Progenitor cell of endocrine pancreas (in vitro differentiated cells): ENCODE results near the gene CABS1. TPM values are rescaled to one million over a fixed set of nuclear protein-coding genes. Genes with fewer than 3 reads are reported as not detected.

Experiments
- DNase-seq: peaks from one replicate; pipeline ENCODE4 v3.0.0; 2021; ENCODE audit warnings: low spot score; ENCODE audit not compliant: unreplicated experiment
- H3K27ac Mint-ChIP-seq: 2 replicates; pipeline ENCODE4 v1.8.0; 2021; ENCODE audit warnings: mild to moderate bottlenecking, moderate library complexity, mixed read lengths
- H3K27me3 Mint-ChIP-seq: 2 replicates; pipeline ENCODE4 v1.8.0; 2021; ENCODE audit warnings: mixed read lengths
- H3K36me3 Mint-ChIP-seq: 2 replicates; pipeline ENCODE4 v1.8.0; 2022; ENCODE audit warnings: mixed read lengths; ENCODE audit not compliant: insufficient read depth
- H3K4me1 Mint-ChIP-seq: 2 replicates; pipeline ENCODE4 v1.8.0; 2021; ENCODE audit warnings: low read depth, mixed read lengths
- H3K4me3 Mint-ChIP-seq: 2 replicates; pipeline ENCODE4 v1.8.0; 2021; ENCODE audit warnings: low read depth, mild to moderate bottlenecking, moderate library complexity, mixed read lengths
- H3K9me3 Mint-ChIP-seq: 2 replicates; pipeline ENCODE4 v1.8.0; 2021; ENCODE audit warnings: low read depth, mixed read lengths
- CTCF ChIP-seq: fragments of 200-600 bp; sonication (generic); IDR thresholded peaks from one replicate; pipeline ENCODE4 v1.5.0; 2021; ENCODE audit warnings: antibody characterized with exemption, mild to moderate bottlenecking; ENCODE audit not compliant: unreplicated experiment
- long read RNA-seq: library from polyadenylated mRNA; unstranded; transcript quantifications from one replicate; pipeline ENCODE4 v2.0.0, GENCODE V29; 2020
- total RNA-seq: library from RNA; stranded (reverse); gene quantifications from 2 replicates; pipeline ENCODE4 v1.2.1, GENCODE V29; 2021

The CABS1 gene
- total RNA-seq = not detected in 2 replicates
- long read RNA-seq = 0 reads

DNA sequence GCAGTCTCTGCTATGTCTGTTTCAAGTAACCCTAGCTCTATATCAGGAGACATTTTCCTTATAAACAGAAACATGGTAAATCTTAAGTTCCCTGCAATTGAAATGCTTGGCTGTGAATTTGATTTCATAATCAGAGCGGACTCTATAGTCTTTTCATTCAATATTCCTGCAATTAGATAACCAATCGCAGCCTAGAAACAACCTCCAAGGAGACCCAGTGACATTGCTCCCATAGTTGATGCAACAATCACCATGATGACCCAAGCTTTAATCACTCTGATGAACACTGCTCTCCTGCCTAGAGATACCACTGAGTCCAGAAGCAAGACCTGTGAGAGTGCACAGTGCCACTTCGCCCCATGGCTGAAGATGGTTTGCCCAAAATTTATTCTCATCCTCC, at the start of gene CABS1:
Gene CABS1, plus strand, starts transcription at position 301 of the 400 bp plus-strand sequence. Its CDS starts 59 bp downstream, at position 360.
- H3K27me3 Mint-ChIP-seq = no peaks in the 10 kb centered on the region
- DNase-seq = no peak
- no peaks in the 10 kb centered on the region for H3K9me3 Mint-ChIP-seq
- no peak within 1 kb of the TSS for H3K27ac Mint-ChIP-seq
- H3K36me3 Mint-ChIP-seq = no peaks in the 10 kb centered on the region
- no peak within 1 kb of the TSS for H3K4me3 Mint-ChIP-seq
- H3K4me1 Mint-ChIP-seq = no peaks in the 10 kb centered on the region
- TF ChIP-seq CTCF = no peak

DNA sequence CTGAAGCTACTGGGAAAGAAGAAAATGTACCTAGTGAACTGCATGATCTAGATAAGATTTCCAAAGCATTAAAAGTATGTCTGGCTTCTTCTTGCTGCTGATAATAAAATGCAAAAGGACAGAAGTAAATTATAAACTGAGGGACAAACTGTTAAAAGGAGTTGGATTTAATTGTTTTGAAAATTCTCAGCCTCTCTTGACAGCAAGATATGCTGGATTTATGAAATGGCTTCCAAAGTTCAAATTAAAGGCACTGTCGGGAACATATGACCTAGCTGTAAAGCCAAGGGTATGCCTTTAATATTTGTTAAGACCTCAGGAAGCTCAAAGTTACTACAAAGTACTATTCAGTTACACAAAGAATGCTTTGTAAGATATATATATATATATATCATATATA, 46.1 kb upstream of the CABS1 start:
- no peak overlapping the region for H3K27ac Mint-ChIP-seq
- H3K36me3 Mint-ChIP-seq = no peaks in the 10 kb centered on the region
- no peak overlapping the region for H3K4me3 Mint-ChIP-seq
- TF ChIP-seq CTCF = no peak
- H3K9me3 Mint-ChIP-seq = no peaks in the 10 kb centered on the region
- H3K27me3 Mint-ChIP-seq = no peaks in the 10 kb centered on the region
- no peak for DNase-seq
- H3K4me1 Mint-ChIP-seq = no peaks in the 10 kb centered on the region

GRCh38 chr4:70291341-70291740, 43.4 kb upstream of the CABS1 start:
- DNase-seq = no peak
- no peaks in the 10 kb centered on the region for H3K27me3 Mint-ChIP-seq
- no peak overlapping the region for H3K27ac Mint-ChIP-seq
- no peak overlapping the region for H3K4me3 Mint-ChIP-seq
- no peak for TF ChIP-seq CTCF
- H3K4me1 Mint-ChIP-seq = no peaks in the 10 kb centered on the region
- H3K9me3 Mint-ChIP-seq = no peaks in the 10 kb centered on the region
- no peaks in the 10 kb centered on the region for H3K36me3 Mint-ChIP-seq

DNA sequence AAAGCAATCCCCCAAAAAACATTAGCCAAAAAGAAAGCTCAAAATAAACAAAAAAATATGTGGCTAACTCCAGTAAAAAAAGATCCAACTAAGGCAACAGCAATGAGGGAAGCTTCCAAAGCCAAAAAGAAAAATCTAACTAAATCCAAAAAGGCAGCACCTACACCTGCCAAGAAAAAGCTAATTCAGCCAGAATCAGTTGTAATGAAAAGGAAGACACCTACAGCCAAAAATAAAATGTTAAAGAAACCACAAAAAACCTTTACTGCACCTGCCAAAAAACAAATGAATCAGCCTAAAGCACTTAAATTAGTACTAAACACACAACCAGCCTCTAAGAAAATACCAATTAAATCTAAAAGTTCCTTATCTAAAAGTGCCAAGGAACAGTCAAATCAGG, 37.2 kb upstream of the CABS1 start:
- H3K4me3 Mint-ChIP-seq = no peak overlapping the region
- no peaks in the 10 kb centered on the region for H3K27me3 Mint-ChIP-seq
- H3K9me3 Mint-ChIP-seq = no peaks in the 10 kb centered on the region
- H3K27ac Mint-ChIP-seq = no peak overlapping the region
- no peak for TF ChIP-seq CTCF
- no peak for DNase-seq
- no peaks in the 10 kb centered on the region for H3K4me1 Mint-ChIP-seq
- no peaks in the 10 kb centered on the region for H3K36me3 Mint-ChIP-seq

DNA sequence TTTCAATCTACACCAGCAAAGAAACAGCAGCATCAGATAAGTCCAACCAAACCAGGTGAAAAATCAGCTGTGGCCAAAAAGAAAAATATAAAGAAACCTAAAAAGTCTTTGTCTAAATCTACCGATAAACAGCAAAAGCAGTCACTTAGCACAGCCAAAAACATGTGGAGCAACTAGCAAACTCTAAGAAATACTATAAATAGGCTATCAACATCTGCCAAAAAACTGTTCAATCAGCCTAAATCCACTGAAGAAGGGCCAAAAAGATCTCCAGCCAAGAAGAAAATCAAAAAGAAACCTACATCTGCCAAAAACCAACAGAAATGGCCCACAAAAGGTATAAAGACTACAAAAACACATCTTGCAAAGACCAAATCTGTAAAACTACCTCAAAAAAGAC, 36.7 kb upstream of the CABS1 start:
- no peak for TF ChIP-seq CTCF
- no peak for DNase-seq
- Mint-ChIP-seq H3K9me3 (no peaks in the 10 kb centered on the region), H3K36me3 (no peaks in the 10 kb centered on the region), H3K4me3 (no peak overlapping the region), H3K27me3 (no peaks in the 10 kb centered on the region), H3K4me1 (no peaks in the 10 kb centered on the region), H3K27ac (no peak overlapping the region)
